Heart left ventricle (tissue), 16 donors: ENCODE results near the gene IL17RC. TPM values are rescaled to one million over a fixed set of nuclear protein-coding genes. Genes with fewer than 3 reads are reported as not detected.
A peak's percentile ranks its signal among the peaks of the same experiment; 100 is the strongest.

Experiments used
- ATAC-seq, 4 donors: fragments of 200-7000 bp; cut with Tn5 transposase; one replicate each; pipeline ENCODE4 v1.9.1; 2020 to 2022; ENCODE audit warnings: moderate library complexity in 4 of 4, mild to moderate bottlenecking in 3 of 4, moderate number of reproducible peaks in 1 of 4
- DNase-seq, 5 donors: peaks; one replicate each; pipeline ENCODE4 v3.0.0-alpha.2; 2020
- H3K27ac ChIP-seq, 12 donors: fragments of 200-600 bp; sonication (generic) in 4 of 12; one replicate each; pipeline versions ENCODE4 v1.5.0 to v1.8.0; 2016 to 2022; ENCODE audit warnings: mild to moderate bottlenecking in 2 of 12
- H3K27me3 ChIP-seq, 9 donors: fragments of 200-600 bp; sonication (generic) in 2 of 9; one replicate each; pipeline versions ENCODE4 v1.5.1 to v1.8.0; 2016 to 2022; ENCODE audit warnings: mild to moderate bottlenecking in 3 of 9
- H3K36me3 ChIP-seq, 9 donors: fragments of 200-600 bp; sonication (generic) in 2 of 9; one replicate each; pipeline versions ENCODE4 v1.5.0 to v1.8.0; 2018 to 2022; ENCODE audit warnings: mild to moderate bottlenecking in 2 of 9
- H3K4me1 ChIP-seq, 12 donors: fragments of 200-600 bp; sonication (generic) in 4 of 12; one replicate each; pipeline versions ENCODE4 v1.5.0 to v1.8.0; 2016 to 2022; ENCODE audit warnings: mild to moderate bottlenecking in 3 of 12
- H3K4me3 ChIP-seq, 12 donors: fragments of 200-600 bp; sonication (generic) in 4 of 12; one replicate each; pipeline versions ENCODE4 v1.5.0 to v1.8.0; 2017 to 2022; ENCODE audit warnings: mild to moderate bottlenecking in 9 of 12, moderate library complexity in 4 of 12
- H3K9me3 ChIP-seq, 12 donors: fragments of 200-600 bp; sonication (generic) in 4 of 12; one replicate each; pipeline versions ENCODE4 v1.5.0 to v1.8.0; 2016 to 2022; ENCODE audit warnings: mild to moderate bottlenecking in 1 of 12
- POLR2A ChIP-seq, 2 donors: fragments of 450-650 bp; IDR thresholded peaks; one replicate each; pipeline ENCODE4 v1.6.1; 2017; ENCODE audit warnings: antibody characterized with exemption in 2 of 2, mild to moderate bottlenecking in 2 of 2, moderate library complexity in 2 of 2
- WGBS, 4 donors: extraction: QIAGEN DNeasy Blood & Tissue Kit in 2 of 4; methylation state at CpG; one replicate each; pipeline versions ENCODE4 v1.1.5 to v1.1.7; 2013 to 2018; 5-methylcytosine and 5-hydroxymethylcytosine counted together
- intact Hi-C, 10 donors: fragments of 100-400 bp; cut with DNase I; formaldehyde crosslinking; loops; one replicate each; pipeline versions ENCODE4 v1.11.1 to v1.14.2; 2022
- polyA plus RNA-seq, 2 donors: library from polyadenylated mRNA; stranded (reverse); fragments of 200-250 nt; gene quantifications; one replicate each; pipeline ENCODE4 v1.2.3, GENCODE V29; 2013
- total RNA-seq, 9 donors: library from RNA; depleted of rRNA in 2 of 9; stranded (reverse); fragments of >200 nt in 2 of 9; fragmentation: NEBNext Ultra II Directional in 3 of 9; extraction: Animal tissue kit (Norgen Biotek cat#: 25700) in 3 of 9; gene quantifications; one replicate each; pipeline versions ENCODE4 v1.1.0 to v1.2.4, GENCODE V29; 2016 to 2023
- TF ChIP-seq, protein P1 (sequence below), 12 donors: fragments of 200-600 bp; sonication (generic) in 4 of 12; IDR thresholded peaks; one replicate each; pipeline versions ENCODE4 v1.5.0 to v1.8.0; 2018 to 2022; ENCODE audit warnings: antibody characterized with exemption in 12 of 12, mild to moderate bottlenecking in 5 of 12
- donor health status: ischemic (EF 13 %, LVEDD 7.1; RV severe dilation, severe dysfunction).
- donor health status: healthy with polysubstance abuse.
- donor health status: DM: no; HTN: yes; CAD: no.
- donor health status: DM: no; HTN: no; CAD: no.
- donor health status: ischemic (EF 25% LVEDD 6.9; RV normal size, moderate dysfunction).
- donor health status: ischemic (EF 25% LVEDD 5.7; RV mildly dilated, moderate dysfunction).
- donor health status: healthy.
- donor health status: DM: yes; HTN: yes; CAD: no.
- donor health status: ischemic (EF 35%, LVEDD 5.7; RV mildly dilated, moderate dysfunction).
- donor health status: nonischemic (EF 11% LVEDD 7.7; RV severe dilation, severe dysfunction).
- donor health status: DM: yes; HTN: yes; CAD: no.
- donor health status: PGD.
- donor health status: ischemic (EF 29% LVEDD 5.4; RV normal size, mild dysfunction).
- donor health status: nonischemic (EF 23%, LVEDD 6.1; RV moderate dilation, normal function).

The IL17RC gene
- total and polyA plus RNA-seq, 11 donors: 20.6 to 45.3 (median 30.9) TPM

DNA sequence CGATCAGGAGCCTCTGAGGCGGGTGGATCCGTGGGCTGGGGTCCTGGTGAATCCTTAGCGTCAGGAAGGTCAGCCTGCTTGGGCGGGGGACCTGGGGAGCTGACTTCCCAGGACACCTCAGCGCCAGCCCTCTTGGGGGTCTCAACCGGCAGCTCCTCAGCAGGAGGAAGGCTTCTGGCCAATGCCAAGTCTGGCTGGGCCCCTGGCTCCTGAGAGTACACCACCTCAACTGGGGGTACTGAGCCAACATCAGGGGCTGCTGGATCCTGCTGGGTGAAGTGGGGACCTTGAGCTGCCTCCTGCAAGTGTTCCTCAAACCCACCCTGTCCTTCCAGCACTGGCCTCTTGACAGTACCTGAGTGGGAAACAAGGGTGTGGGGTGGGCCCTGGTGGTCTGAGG lies 32.2 kb downstream of the IL17RC start:
- Histone ChIP-seq H3K4me1 (peaks cover 0 to 37% (median 19%) of the 10 kb centered on the region in 12 donors), H3K4me3 (no peak overlapping the region), H3K9me3 (no peaks in the 10 kb centered on the region), H3K27me3 (peaks cover 0 to 5% (median 0%) of the 10 kb centered on the region in 9 donors), H3K36me3 (peaks cover 0 to 10% (median 0%) of the 10 kb centered on the region in 9 donors), H3K27ac (no peak overlapping the region)
- intact Hi-C loops: loop anchor here in 3 of 10 donors (5.0 to 10.0 kb wide), 3 partner anchors 107 to 234 kb away; partner anchors contain the start of genes BRK1 (in 1 of the 3) and RPUSD3 (in 1 of the 3)
- ATAC-seq (no peak), DNase-seq (no peak)
- 93 to 97% (median 96%) methylated on average over 5 to 7 of the region's 7 CpGs for WGBS, 4 donors
- TF ChIP-seq POLR2A (IDR thresholded peaks at IDR 0.05): no peak
- TF ChIP-seq, protein P1, sequence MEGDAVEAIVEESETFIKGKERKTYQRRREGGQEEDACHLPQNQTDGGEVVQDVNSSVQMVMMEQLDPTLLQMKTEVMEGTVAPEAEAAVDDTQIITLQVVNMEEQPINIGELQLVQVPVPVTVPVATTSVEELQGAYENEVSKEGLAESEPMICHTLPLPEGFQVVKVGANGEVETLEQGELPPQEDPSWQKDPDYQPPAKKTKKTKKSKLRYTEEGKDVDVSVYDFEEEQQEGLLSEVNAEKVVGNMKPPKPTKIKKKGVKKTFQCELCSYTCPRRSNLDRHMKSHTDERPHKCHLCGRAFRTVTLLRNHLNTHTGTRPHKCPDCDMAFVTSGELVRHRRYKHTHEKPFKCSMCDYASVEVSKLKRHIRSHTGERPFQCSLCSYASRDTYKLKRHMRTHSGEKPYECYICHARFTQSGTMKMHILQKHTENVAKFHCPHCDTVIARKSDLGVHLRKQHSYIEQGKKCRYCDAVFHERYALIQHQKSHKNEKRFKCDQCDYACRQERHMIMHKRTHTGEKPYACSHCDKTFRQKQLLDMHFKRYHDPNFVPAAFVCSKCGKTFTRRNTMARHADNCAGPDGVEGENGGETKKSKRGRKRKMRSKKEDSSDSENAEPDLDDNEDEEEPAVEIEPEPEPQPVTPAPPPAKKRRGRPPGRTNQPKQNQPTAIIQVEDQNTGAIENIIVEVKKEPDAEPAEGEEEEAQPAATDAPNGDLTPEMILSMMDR (IDR thresholded peaks at IDR 0.05): no peak

DNA sequence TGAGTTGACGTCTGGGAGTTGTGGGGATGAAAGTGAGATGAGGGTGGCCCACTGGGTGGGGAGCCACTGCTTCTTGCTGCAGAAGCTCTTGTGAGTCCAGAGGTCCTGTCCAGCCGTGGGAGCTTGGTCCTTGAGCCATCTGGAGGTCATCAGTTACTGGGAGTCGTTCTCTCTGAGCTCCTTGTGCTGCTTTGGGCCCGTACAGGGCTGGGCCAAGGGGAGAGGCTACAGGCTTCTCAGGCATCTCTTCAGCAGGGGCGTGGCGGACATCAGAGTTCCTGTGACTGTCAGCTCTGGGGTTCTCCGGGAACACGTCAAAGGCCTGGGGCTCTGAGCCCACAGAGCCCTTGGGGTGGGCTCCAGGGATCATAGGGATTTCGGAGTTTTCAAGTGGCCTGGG lies 32.7 kb downstream of the IL17RC start:
- Histone ChIP-seq H3K36me3 (peaks cover 0 to 8% (median 0%) of the 10 kb centered on the region in 9 donors), H3K27ac (no peak overlapping the region), H3K27me3 (peaks cover 0 to 5% (median 0%) of the 10 kb centered on the region in 9 donors), H3K9me3 (no peaks in the 10 kb centered on the region), H3K4me1 (peaks cover 0 to 37% (median 19%) of the 10 kb centered on the region in 12 donors), H3K4me3 (no peak overlapping the region)
- 82 to 93% (median 85%) methylated on average over 8 to 9 of the region's 9 CpGs for WGBS, 4 donors
- no peak for DNase-seq
- TF ChIP-seq, protein P1 (IDR thresholded peaks at IDR 0.05): no peak
- intact Hi-C loops: loop anchor here in 3 of 10 donors (5.0 to 10.0 kb wide), 3 partner anchors 107 to 235 kb away; partner anchors contain the start of genes BRK1 (in 1 of the 3) and RPUSD3 (in 1 of the 3)
- no peak for ATAC-seq

DNA sequence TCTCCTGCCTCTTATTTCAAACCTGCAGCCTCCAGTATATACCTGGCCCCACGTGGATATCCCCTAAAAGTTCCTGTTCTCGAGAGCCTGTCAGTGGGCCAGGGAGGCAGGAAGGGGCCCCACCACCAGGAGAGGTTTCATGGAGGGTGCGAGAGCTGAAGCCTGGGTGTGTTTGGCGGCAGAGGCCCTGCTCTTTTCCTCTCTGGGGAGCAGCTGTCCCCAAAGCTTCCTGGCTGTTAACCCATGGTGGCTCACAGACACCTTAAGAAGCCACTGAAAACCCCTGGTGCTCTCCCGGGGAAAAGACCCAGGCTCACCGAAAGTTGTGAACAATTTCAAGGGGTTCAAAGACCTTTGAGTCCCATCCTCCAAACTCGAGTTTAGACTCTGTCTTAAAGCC lies 34.2 kb downstream of the IL17RC start:
- no peak for ATAC-seq
- TF ChIP-seq, protein P1 (IDR thresholded peaks at IDR 0.05): no peak
- no peak for TF ChIP-seq POLR2A (IDR thresholded peaks at IDR 0.05)

DNA sequence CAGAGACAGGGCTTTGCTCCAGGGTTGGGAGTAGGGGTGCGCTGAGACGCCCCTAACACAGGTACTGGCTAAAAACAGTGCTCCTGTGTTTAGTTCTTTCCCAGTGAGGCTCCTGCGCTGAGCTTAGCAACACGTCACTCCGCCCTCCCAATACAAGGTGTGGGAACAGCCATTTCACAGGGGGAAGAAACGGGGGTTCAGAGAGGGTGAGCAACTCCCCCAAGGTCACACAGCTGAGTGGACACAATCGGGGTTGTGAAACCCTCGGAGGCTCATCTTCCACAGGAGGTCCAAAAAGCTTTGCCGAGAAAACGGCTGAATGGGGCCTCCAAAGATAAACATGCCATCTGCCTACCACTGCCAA lies 34.7 kb downstream of the IL17RC start:
- no peak for DNase-seq
- no peak overlapping the region for H3K27ac ChIP-seq

More for the DNA sequence above, 34.2 kb downstream of the IL17RC start:
- H3K27me3 ChIP-seq: peaks cover 0 to 5% (median 0%) of the 10 kb centered on the region in 9 donors
- no peak overlapping the region for H3K4me3 ChIP-seq
- DNase-seq: no peak
- WGBS, 4 donors: 42 to 58% (median 51%) methylated on average over 5 to 7 of the region's 7 CpGs
- H3K27ac ChIP-seq: no peak overlapping the region
- no peaks in the 10 kb centered on the region for H3K9me3 ChIP-seq
- H3K4me1 ChIP-seq: peaks cover 0 to 34% (median 17%) of the 10 kb centered on the region in 12 donors
- intact Hi-C loops: no loop called here
- peaks cover 0 to 8% (median 0%) of the 10 kb centered on the region in 9 donors for H3K36me3 ChIP-seq

More for the DNA sequence above, 34.7 kb downstream of the IL17RC start:
- WGBS, 4 donors: 40 to 47% (median 43%) methylated on average over 10 of the region's 10 CpGs
- intact Hi-C loops: no loop called here
- H3K4me3 ChIP-seq: peak overlapping the region in 11 of 12 donors; percentile 37 to 72 (median 61)
- no peak for TF ChIP-seq POLR2A (IDR thresholded peaks at IDR 0.05)
- TF ChIP-seq, protein P1 (IDR thresholded peaks at IDR 0.05): no peak
- ATAC-seq: no peak
- peaks cover 0 to 5% (median 0%) of the 10 kb centered on the region in 9 donors for H3K27me3 ChIP-seq
- no peaks in the 10 kb centered on the region for H3K9me3 ChIP-seq
- H3K4me1 ChIP-seq: peaks cover 0 to 29% (median 15%) of the 10 kb centered on the region in 12 donors
- H3K36me3 ChIP-seq: peaks cover 0 to 8% (median 0%) of the 10 kb centered on the region in 9 donors
